ENCODE measurements around the gene FOXP1.

Gene FOXP1

DNA sequence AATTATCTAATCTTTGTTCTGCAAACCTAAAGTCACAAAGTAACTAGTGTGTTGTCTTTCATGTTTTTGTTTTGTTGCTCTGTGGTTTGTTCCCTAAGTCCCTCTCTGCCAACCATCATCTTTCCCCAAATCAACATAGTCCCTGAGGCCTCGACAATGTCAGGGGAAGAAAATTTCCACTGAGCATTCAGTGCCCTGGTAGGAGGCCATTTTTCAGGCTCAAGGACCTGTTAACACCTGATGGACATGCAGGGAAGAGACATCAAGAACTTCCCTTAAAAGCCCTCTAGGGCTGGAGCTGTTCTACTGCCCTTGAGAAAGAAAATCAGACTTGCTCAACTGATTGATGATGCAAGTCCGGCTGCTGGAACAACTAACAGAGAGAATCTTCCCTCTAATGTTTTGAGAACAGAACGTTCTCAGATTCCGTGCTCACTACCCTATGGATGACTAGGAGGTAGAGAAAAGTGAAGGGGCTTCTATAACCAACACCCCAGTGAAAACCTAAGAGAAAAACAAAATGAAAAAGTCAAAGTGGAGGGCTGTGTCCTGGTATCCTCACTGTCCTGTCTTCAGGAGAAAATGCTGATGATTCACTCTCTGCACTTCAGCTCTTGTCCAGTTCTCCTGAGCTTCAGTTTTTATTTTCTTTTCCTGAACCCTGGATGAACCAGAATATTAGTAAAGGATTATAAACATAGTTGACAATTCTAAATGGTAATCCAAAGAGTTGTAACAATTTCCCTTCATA, 373.1 kb downstream of the FOXP1 start:
- no peak for DNase-seq (ENCODE audit: low read depth)

DNA sequence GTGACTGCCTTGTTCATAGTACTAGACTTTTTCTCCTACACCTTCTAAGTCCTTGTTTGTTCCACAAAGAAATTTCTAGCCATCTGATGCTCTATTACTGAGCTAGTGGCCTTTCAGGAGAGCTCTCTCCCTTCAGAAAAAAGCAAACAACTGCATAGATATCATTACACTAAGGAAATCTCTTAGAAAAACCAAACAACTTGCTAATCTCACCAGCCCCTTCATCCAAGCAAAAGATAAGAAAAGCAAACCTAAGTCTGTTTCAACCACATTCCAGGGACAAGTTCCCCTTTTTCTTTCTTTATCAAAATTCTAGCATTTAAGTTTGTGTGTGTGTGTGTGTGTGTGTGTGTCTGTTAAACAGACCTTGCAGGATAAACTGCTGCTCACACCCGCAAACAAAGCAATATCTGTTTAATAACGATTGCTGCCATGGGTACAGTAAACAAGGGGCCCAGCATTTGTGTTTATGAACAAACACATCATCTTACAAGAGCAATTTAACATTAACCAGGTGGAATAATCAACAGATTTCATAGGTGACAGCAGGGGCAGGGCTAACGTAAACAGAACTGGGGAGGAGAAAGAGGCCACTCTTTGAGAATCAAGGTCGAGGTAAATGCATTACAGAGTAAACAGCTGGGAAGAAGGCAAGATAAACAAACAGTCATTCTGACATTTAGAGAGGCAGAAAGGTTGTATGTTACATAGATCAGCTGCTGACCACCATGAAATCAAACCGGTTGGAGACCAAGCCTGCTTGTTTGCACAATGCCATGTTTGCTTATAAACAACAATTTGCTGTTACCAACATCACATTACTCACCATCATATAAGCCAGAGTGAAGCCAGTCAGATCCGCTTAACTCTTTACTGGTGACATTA, 375.1 kb downstream of the FOXP1 start:
- no peak for DNase-seq (ENCODE audit: low read depth)

DNA sequence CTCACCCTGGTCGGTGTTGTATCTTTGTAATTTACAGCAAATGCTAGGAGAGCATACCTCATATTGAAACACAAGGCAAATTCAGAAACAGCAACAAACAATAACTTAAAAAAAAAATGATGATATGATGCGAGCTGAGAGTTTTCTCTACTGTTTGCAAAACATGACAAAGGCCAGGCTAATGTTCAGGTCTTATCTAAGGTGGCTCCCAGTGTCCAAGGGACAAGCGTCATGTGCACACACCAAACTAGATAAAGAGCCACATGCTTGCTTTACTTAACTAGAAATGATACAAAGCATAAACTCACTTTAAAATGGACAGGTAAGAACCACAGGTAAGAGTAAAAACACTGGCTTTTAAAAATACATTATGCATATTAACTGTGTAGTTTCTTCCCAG, 375.9 kb downstream of the FOXP1 start:
- no peak for DNase-seq (ENCODE audit: low read depth)

DNA sequence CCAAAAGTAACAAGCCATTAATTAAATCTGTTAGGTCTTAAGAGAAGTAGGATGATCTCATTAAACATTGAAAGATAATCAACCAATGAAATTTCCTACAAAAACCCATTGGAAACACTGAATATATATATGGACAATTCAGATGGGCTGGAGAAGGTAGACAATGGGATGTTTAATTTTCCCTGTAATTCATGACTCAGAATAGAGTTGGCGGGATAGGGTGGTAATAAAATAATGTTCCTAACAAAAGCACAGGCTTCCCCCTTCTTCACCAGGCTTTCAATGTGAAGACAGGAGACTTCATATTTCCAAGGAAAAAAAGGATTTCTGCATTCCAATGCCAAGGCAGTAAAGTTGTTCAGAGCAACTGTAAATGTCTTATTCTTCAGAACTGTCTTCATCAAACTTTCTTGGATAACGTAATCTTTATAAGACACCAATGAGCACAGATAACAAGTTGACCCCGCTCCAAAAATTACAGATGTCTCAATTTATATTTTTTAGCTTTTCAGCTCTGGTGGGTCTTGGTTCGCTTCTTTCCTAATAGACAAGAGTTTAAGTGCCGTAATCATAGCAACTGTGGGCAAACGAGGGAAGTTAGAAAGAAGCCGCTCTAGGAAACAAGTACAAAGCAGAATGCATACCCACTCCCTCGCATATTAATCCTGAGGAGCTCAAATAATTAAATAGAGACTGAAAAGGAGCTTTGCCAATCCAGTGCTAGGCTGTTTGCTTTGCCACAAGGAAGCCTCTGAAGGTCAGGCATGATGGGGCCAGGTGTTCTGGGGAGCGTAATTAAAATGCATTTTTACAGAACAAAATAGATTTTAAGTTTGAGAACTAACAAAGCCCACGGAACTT, 377.0 kb downstream of the FOXP1 start:
- DNase-seq (ENCODE audit: low read depth), result no peak

DNA sequence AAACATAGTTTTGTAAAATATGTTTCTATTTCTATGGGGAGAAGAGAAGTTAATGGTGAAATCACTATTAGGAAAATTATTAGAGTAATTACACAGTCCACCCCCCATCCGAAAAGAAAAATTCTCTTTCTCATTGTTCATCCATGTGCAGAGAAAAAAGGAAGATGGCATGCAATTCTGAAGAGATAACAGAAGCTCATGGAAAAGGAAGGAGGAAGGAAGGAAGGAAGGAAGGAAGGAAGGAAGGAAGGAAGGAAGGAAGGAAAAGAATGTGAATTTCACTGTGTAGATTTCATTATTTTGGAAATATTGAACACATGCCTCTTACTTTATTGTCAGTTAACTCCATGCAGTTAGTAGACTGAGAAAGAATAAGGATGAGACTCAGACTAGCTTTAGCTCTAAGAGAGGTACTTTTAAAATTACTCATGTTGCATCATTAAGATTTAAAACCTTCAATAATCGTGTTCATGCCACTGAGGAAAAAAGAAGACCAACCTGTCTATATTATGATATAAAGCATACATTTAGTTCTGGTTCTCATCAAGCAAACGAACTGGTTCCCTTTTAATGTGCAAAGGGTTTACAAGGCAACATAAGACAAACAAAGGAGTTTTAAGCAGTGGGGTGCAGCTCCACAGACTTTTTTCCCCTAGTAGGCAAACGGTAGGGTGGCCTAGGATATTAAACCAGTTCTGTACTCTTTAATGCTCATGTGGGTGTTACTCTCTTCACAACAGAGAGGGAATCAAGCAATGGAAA, 379.6 kb downstream of the FOXP1 start:
- no peak for DNase-seq (ENCODE audit: low read depth)

DNA sequence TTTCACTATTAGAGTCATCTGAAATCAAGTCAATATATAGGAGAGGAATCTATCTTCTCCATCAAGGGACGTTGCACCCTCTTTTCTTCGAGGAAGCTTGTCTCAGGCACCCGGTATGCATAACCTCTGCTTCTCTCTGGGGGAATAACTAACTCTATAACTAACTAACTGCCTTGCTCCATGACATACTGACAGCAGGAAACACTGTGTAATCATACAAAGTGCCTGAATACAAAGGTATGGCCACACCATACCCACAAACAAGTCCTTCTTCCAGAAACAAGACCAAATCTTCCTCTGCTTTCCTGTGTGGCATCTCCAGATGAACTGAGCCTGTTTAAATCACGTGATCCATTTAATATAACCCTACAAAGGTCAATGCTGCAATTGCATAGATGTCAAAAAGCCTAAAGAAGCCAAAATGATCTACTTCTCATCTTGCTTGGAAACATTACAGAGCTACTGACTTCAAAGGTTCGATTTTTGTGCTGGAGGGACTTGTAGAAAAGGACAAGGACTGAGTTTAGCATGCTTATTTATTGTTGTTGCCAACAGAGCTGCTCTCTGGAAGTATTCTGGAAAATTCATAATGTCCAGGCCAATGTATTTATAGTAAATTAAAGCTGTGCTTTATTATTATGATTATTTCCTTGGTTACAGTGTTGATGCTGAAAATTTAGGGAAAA, 380.5 kb downstream of the FOXP1 start:
- DNase-seq (ENCODE audit: low read depth), result no peak

DNA sequence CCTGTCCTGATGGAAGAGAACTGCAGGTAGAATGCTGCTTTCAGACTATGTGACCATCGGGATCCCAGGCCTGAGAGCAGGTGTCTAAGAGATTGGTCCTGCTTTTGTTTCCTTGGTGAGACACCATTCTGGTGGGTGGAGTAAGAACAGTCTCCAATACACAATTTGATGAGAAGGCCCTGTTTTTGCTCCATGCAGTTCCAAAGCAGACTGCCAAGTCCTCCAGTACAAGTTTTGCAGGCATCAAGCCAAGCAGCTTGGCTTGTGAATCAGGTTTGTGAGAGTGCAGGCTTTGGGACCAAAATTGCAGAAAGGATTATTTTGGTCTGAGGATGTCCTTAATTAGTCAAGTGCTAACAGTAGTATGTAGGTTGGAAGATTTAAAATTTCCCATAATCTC, 381.6 kb downstream of the FOXP1 start:
- DNase-seq (ENCODE audit: low read depth), result no peak

DNA sequence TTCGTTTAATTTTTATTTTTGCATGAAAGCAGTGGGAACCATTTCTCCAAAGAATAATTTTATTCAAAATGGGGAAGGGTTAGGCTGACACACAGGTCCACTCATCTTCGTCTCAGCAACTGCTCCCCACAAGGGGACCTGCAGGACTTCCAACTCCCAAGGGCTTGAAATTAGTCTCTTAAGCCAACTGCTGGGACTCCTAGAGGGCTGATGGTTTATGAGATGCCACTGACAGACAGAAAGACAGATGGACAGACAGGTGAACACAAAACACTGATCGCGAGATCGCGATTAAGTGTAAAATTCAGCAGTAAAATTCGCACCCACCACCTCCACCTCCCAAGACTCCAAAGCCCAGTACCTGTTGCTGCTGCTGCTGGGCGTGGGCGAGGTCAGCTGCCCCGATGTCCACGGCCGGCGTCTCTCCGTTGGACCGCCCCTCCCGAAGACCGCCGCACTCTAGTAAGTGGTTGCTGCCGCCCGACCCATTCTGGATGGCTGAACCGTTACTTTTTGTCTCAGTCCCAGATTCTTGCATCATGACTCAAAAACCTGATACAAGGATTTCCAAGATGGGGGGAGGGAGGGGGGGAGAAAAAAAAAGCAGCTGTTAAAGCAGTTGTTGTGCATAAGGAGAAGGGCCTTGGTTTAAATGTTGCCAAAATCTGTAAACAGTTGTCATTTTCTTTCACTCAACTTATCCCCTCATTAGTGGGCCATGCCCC, 385.5 kb downstream of the FOXP1 start:
- no peak for DNase-seq (ENCODE audit: low read depth)

DNA sequence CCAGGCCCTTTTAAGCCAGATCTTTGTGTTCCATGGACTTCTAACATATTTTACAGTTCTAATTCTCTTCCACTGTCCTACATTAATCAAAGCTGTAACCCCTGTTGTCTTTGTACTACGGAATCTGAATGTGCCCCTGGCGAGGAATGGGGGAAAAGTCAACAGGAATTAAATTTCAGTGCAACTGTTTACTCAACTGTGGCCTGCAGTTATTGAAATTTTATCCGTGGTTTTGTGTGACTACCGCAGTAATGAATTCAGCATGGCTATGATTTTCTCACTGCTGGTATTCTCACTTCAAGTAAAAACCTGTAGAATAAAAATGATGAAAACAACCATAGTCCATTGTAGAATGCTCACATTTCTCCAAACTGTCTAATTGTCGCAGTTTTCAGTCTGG, 388.0 kb downstream of the FOXP1 start:
- DNase-seq (ENCODE audit: low read depth), result no peak

DNA sequence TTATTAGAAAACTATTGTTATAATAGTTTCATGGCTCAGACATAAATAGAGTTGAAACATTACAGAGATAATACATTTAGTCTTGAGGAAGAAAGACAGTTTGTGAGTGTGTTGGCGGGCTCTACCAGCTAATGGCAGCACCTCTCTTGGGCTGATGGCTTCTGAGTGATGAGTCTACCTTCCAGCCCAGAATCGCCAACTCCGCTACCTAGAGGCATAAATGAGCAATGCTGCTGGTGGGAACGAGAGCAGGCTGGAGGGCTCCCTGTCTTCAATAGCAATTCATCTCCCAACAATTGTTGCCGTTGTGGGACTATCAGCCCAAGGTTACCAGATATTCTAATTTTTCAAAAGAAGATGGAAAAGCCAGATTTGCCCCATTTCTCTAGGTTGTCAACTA, 388.7 kb downstream of the FOXP1 start:
- DNase-seq (ENCODE audit: low read depth), result no peak

DNA sequence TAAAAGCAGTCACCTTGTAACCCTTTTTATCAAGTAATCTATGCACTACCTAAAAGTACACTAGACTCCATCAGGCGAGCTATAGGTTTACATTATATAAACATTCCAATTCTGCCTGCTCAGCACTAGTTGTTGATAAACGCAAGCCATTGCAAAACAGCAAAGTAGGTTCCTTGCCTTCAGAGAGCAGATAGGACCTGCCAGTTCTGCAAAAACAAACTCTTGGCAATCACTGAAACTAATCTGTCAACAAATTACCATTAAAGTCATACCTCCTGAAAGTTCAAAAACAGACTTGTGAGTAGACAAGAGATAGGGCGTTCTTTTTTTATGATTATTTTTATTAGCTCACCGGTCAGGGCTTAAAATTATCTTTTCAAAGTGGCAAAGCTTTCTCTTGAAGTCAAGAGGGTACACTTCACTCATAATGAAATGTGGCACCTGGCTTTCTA, 392.5 kb downstream of the FOXP1 start:
- DNase-seq (ENCODE audit: low read depth), result no peak

DNA sequence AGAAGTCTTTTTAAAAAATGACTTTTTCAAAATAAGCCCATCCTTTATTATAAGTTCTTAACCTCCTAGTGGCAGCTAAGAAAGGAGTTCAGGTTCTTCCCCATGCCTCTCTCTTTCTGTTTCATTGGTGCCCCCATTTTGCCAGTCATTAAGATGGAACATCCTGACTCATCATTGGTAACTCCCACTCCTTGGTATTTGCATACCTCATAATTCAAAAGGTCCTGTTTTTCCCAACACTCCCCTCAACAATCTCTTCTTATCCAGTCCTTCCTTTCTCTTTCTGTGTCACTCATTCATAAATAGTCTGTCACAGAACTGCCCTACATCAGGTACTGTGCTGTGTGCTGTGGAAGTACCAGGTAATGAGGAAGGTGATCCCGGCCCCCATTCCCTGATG, 394.0 kb downstream of the FOXP1 start:
- DNase-seq (ENCODE audit: low read depth), result no peak

DNA sequence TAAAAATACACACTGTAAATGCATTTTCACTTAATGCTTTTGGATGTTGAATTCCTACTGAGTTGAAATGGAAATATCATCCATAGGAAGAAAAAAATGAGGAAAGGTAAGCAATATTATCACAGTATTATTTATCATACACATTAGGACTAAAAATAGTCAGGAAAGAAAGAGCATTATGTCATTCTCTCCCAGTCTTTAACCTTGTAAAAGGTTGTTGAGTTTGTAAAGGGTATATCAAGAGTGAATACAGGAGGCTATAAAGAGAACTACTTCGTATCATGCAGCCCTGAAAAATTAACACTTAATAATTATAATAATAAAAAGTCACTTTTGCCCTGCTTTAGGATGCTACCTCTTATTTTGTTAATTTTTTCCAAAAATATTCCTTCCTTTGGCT, 395.8 kb downstream of the FOXP1 start:
- no peak for DNase-seq (ENCODE audit: low read depth)

DNA sequence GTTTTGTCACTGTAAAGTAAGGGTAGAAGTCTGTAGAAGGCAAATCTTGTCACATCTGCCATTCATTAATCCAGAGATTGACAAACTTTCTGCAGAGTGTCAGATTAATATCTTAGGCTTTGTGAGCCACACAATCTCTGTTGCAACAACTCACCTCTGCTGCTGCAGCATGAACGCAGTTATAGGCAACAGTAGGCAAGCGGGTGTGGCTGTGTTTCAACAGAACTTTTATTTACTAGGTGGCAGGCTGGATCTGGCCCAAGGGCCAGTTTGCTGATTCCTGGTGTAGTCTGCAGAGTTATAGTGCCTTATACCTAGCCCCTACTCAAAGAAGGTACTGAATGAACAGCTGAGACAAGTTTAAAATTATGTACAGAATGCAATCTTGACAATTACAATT, 396.7 kb downstream of the FOXP1 start:
- no peak for DNase-seq (ENCODE audit: low read depth)

DNA sequence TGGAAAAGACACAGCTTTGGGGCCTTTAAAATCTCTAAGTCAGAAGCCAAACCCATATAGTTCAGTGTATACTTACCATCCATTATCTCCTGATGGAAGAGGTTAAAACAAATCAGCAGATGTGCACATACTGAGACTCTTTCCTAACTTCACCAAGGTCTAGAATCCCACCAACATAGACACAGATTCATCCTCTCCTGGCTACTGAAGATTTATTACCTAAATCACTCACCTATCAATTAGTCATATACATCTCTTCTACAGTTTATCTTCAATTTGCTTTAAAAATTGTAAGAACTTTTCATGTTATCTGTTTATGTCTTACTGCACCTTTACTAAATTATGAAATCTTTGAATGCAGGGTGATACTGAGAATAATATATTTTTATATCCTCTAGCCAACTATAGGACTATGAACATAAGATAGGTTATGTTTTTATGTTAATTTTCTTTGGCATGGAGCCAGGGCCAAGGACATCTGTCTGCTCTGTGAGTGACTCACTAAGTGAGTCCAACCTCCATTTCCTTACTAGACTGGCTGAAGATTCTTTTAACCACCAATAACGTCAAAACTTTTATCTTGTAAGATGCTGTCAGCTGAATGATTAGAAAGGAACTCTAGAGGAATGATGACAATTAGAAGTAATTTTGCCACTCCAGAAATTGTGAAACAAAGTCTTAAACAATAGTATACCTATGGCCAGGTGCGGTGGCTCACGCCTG, 397.6 kb downstream of the FOXP1 start:
- no peak for DNase-seq (ENCODE audit: low read depth)

DNA sequence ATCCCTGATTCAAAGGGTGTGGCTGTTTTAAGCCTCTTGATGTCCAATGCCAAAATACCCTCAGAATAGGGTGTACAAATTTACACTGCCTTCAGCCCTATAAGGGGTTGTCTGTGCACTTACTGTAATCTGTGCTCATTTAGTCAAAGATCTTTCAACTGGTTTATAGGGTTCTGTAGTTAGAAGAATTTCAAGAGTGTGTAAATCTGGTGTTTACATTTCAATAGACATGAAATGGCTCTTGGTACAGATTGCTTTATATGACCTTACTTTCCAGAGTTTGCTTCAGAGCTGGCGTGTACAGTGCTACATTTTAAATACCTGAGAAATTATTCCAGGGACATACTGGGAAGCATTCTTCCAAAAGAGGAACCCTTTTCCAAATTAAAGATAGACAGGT, 399.3 kb downstream of the FOXP1 start:
- no peak for DNase-seq (ENCODE audit: low read depth)

DNA sequence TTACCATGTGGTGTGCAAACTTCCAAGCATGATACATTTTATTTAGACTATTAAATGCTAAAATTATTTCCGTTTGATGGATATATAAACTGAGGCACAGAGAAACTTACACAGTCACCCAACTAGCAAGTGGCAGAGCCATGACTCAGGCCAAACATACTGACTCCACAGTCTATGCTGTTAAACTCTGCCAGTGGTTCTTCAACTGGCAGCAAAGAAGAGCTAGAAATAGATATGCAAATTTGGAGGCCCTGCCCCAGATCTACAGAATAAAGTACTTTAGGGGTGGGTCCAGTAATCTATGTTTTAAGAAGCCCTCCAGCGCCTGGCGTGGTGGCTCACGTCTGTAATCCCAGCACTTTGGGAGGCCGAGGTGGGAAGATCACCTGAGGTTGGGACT, 400.0 kb downstream of the FOXP1 start:
- no peak for DNase-seq (ENCODE audit: low read depth)

DNA sequence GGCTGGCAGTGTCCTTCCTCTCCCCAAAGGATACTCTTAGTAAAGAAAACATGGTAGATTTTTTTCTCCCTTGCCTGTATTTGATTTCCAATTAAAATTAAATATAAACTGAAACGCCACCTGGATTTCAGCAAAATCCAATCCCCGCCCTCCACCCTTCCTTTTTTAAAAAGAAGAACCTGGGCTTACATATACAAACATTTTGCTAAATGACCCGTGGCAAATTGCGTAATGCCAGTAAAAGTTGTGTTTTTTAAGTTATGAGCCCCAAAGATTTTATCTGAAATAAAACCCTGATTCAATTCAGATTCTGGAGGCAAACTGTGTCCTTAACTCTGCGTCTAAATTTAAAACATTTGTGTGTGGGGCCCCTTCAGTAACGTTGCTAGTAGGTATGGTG, 403.0 kb downstream of the FOXP1 start:
- no peak for DNase-seq (ENCODE audit: low read depth)

DNA sequence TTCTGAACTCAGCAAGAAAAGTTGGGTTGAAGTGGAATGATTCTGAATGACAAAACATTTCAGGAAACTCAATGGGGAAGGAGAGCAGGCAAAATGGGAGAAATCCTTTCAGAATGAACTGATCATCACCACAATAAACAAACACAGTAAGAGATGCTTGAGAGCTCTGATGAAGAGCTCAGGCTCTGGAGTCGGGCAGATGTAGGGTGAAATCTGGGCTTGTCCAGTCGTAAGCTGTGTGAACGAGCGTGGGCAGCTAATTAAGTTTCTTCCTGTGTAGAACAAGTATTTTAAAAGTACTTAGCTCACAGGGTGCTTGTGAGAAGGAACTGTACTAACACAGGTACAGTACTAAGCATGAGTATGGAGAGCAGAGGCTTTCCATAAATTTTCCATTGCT, 406.2 kb downstream of the FOXP1 start:
- no peak for DNase-seq (ENCODE audit: low read depth)

DNA sequence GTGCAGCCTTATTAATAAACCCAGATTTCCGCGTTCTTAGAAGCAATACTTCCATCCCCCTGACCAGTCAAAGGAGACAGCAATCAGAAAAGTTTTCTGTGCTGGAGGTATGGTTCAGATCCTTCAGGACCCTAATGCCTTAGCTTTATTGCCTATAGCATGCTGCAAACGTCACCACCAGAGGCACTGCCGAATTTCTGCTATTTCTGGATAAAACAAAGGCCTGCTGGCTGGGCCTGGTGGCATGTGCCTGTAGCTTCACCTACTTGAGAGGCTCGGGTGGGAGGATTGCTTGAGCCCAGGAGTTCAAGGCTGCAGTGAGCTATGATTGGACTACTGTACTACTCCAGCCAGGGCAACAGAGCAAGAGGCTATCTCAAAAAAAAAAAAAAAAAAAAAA, 407.2 kb downstream of the FOXP1 start:
- no peak for DNase-seq (ENCODE audit: low read depth)

All from T-helper 22 cell (primary cell).